Measurements from ENCODE around the gene SPG11. TPM values are rescaled to one million over a fixed set of nuclear protein-coding genes. Genes with fewer than 3 reads are reported as not detected.

The SPG11 gene
- total RNA-seq, 4 donors from 2014 or later, result 123 to 182 (median 168) TPM

- Histone ChIP-seq H3K36me3 (peaks cover 18 to 27% of the 10 kb centered on the region in 2 donors), H3K27me3 (no peaks in the 10 kb centered on the region), H3K9me3 (no peaks in the 10 kb centered on the region), H3K4me3 (replicated peaks in 1 of 3) (no peak overlapping the region), H3K4me1 (peaks cover 4% of the 10 kb centered on the region in 2 donors), H3K27ac (no peak overlapping the region)
- DNase-seq, result no peak
- no peak for TF ChIP-seq POLR2A (IDR thresholded peaks at IDR 0.05)
- TF ChIP-seq CTCF (IDR thresholded peaks at IDR 0.05), result no peak
- 95 to 96% methylated on average over 2 of the region's 2 CpGs for WGBS, 2 donors
- intact Hi-C loops (cut with DNase I), result loop anchor here (10.0 kb wide), 1 partner anchor 85 kb away; the partner anchor contains the start of gene SPG11
Observed at GRCh38 chr15:44580105-44580504, 83.4 kb downstream of the SPG11 start.

GRCh38 chr15:44574734-44575133 lies 88.7 kb downstream of the SPG11 start:
- Histone ChIP-seq H3K36me3 (peaks cover 8% of the 10 kb centered on the region in 2 donors), H3K27me3 (no peaks in the 10 kb centered on the region), H3K4me1 (peaks cover 4% of the 10 kb centered on the region in 2 donors), H3K4me3 (replicated peaks in 1 of 3) (no peak overlapping the region), H3K9me3 (no peaks in the 10 kb centered on the region), H3K27ac (no peak overlapping the region)
- no peak for TF ChIP-seq CTCF (IDR thresholded peaks at IDR 0.05)
- TF ChIP-seq POLR2A (IDR thresholded peaks at IDR 0.05), result no peak
- DNase-seq, result no peak
- 71 to 85% methylated on average over 1 of the region's 1 CpG for WGBS, 2 donors
- intact Hi-C loops (cut with DNase I), result loop anchor here (10.0 kb wide), 1 partner anchor 160 kb away; the partner anchor contains the start of gene TRIM69

GRCh38 chr15:44573386-44573785 lies 90.1 kb downstream of the SPG11 start:
- Histone ChIP-seq H3K27me3 (no peaks in the 10 kb centered on the region), H3K4me3 (replicated peaks in 1 of 3) (no peak overlapping the region), H3K9me3 (no peaks in the 10 kb centered on the region), H3K27ac (no peak overlapping the region), H3K36me3 (peaks cover 5 to 12% of the 10 kb centered on the region in 2 donors), H3K4me1 (no peaks in the 10 kb centered on the region)
- intact Hi-C loops (cut with DNase I), result loop anchor here (10.0 kb wide), 1 partner anchor 161 kb away; the partner anchor contains the start of gene TRIM69
- TF ChIP-seq POLR2A (IDR thresholded peaks at IDR 0.05) (no peak), CTCF (IDR thresholded peaks at IDR 0.05) (no peak)
- 87 to 93% methylated on average over 6 of the region's 6 CpGs for WGBS, 2 donors
- DNase-seq, result no peak

- Histone ChIP-seq H3K27me3 (no peaks in the 10 kb centered on the region), H3K36me3 (peaks cover 28 to 34% of the 10 kb centered on the region in 2 donors), H3K4me1 (no peaks in the 10 kb centered on the region), H3K9me3 (no peaks in the 10 kb centered on the region), H3K4me3 (replicated peaks in 1 of 3) (no peak overlapping the region), H3K27ac (no peak overlapping the region)
- no peak for DNase-seq
- intact Hi-C loops (cut with DNase I), result loop anchor here (10.0 kb wide), 1 partner anchor 164 kb away; the partner anchor contains the start of gene TRIM69
- WGBS, 2 donors, result 86 to 95% methylated on average over 3 to 4 of the region's 4 CpGs
- no peak for TF ChIP-seq CTCF (IDR thresholded peaks at IDR 0.05)
- no peak for TF ChIP-seq POLR2A (IDR thresholded peaks at IDR 0.05)
Observed at GRCh38 chr15:44570361-44570760, 93.1 kb downstream of the SPG11 start.

GRCh38 chr15:44569316-44569715 lies 94.1 kb downstream of the SPG11 start:
- Histone ChIP-seq H3K9me3 (no peaks in the 10 kb centered on the region), H3K4me3 (replicated peaks in 1 of 3) (no peak overlapping the region), H3K4me1 (no peaks in the 10 kb centered on the region), H3K36me3 (peaks cover 38 to 43% of the 10 kb centered on the region in 2 donors), H3K27me3 (no peaks in the 10 kb centered on the region), H3K27ac (no peak overlapping the region)
- DNase-seq, result no peak
- WGBS, 2 donors, result 97 to 98% methylated on average over 4 of the region's 4 CpGs
- no peak for TF ChIP-seq CTCF (IDR thresholded peaks at IDR 0.05)
- no peak for TF ChIP-seq POLR2A (IDR thresholded peaks at IDR 0.05)
- intact Hi-C loops (cut with DNase I), result no loop called here

Data from thyroid gland (tissue), 4 donors.